Cardiac atrium fibroblast (primary cell): ENCODE data around the gene SP2. TPM values are rescaled to one million over a fixed set of nuclear protein-coding genes. Genes with fewer than 3 reads are reported as not detected.

Source experiments
- total RNA-seq: library from RNA; depleted of rRNA; stranded (reverse); fragments of >200 nt; gene quantifications from 2 replicates; pipeline ENCODE4 v1.2.3, GENCODE V29; 2015

SP2 gene
- total RNA-seq: 0.54 and 2.1 TPM in 2 replicates

GRCh38 chr17:47895856-47896671, at the start of gene SP2:
TSS of gene SP2 (plus strand) at chr17:47896236. CDS start at chr17:47896287, 51 bp downstream.

GRCh38 chr17:47850692-47851573, 45.1 kb upstream of the SP2 start, which contains the start of gene SP6:
TSS of gene SP6 (minus strand) at chr17:47851163. CDS start at chr17:47848429, 2,734 bp downstream.

GRCh38 chr17:47941246-47942095, 45.4 kb downstream of the SP2 start, which contains the start of gene PNPO:
TSS of gene PNPO (plus strand) at chr17:47941571. CDS start at chr17:47941676, 105 bp downstream.

GRCh38 chr17:47957591-47958490, 61.8 kb downstream of the SP2 start, which contains the start of gene PRR15L:
TSS of gene PRR15L (minus strand) at chr17:47957883. CDS start at chr17:47953234, 4,649 bp downstream.

GRCh38 chr17:47970725-47971499, 74.9 kb downstream of the SP2 start, which contains the start of gene CDK5RAP3:
TSS of gene CDK5RAP3 (plus strand) at chr17:47971113. CDS start at chr17:47971147, 34 bp downstream.

Other genes with a start within 250 kb of the SP2 start
- gene KPNB1, start 246.3 kb upstream of the SP2 start, total RNA-seq: 223 and 263 TPM in 2 replicates
- gene TBKBP1, start 202.1 kb upstream of the SP2 start, total RNA-seq: 5.5 and 25.1 TPM in 2 replicates
- gene TBX21, start 163.0 kb upstream of the SP2 start, total RNA-seq: not detected in 2 replicates
- gene OSBPL7, start 74.4 kb upstream of the SP2 start, total RNA-seq: 5.0 and 9.9 TPM in 2 replicates
- gene MRPL10, start 64.7 kb upstream of the SP2 start, total RNA-seq: 27.9 and 39.9 TPM in 2 replicates
- gene LRRC46, start 64.6 kb upstream of the SP2 start, total RNA-seq: not detected in 2 replicates
- 15.2 and 17.1 TPM in 2 replicates for gene SCRN2, start 55.0 kb upstream of the SP2 start, total RNA-seq
- gene SP6, start 45.1 kb upstream of the SP2 start, total RNA-seq: 0.16 TPM in 1 of 2 replicates, not detected in the other
- gene PNPO, start 45.3 kb downstream of the SP2 start, total RNA-seq: 20.4 and 26.9 TPM in 2 replicates
- not detected in 2 replicates for gene PRR15L, start 61.6 kb downstream of the SP2 start, total RNA-seq
- gene CDK5RAP3, start 74.9 kb downstream of the SP2 start, total RNA-seq: 46.3 and 58.3 TPM in 2 replicates
- 46.8 and 64.2 TPM in 2 replicates for gene COPZ2, start 141.6 kb downstream of the SP2 start, total RNA-seq
- 87.9 and 113 TPM in 2 replicates for gene NFE2L1, start 152.1 kb downstream of the SP2 start, total RNA-seq
- 31.1 and 33.2 TPM in 2 replicates for gene CBX1, start 205.2 kb downstream of the SP2 start, total RNA-seq
- gene SNX11, start 211.5 kb downstream of the SP2 start, total RNA-seq: 8.3 and 11.8 TPM in 2 replicates